HL-60 (cell line): Measurements from ENCODE around the gene GDI1.

Source experiments
- DNase-seq, 2 experiments: peaks; one replicate each; pipeline ENCODE4 v3.0.0-alpha.2; 2010 to 2020; ENCODE audit warnings: low read depth in 1 of 2, low spot score in 1 of 2
- H3K27ac ChIP-seq: fragments of 250-450 bp; sonication (Bioruptor Pico); replicated peaks from 2 replicates; pipeline ENCODE4 v1.5.1; 2020; ENCODE audit warnings: mild to moderate bottlenecking, moderate library complexity
- H3K27me3 ChIP-seq: fragments of 250-450 bp; sonication (Bioruptor Pico); 2 replicates; pipeline ENCODE4 v1.5.1; 2021; ENCODE audit warnings: mild to moderate bottlenecking, moderate library complexity; ENCODE audit not compliant: insufficient read depth, poor library complexity, severe bottlenecking
- H3K4me3 ChIP-seq: replicated peaks from 2 replicates; pipeline ENCODE4 v1.5.1; 2011; ENCODE audit warnings: mild to moderate bottlenecking, control low read depth, low read length; ENCODE audit not compliant: insufficient read depth
- GABPA ChIP-seq: IDR thresholded peaks from 2 replicates; pipeline ENCODE4 v1.6.1; 2012; ENCODE audit warnings: low read depth
- POLR2AphosphoS5 ChIP-seq: IDR thresholded peaks from 2 replicates; pipeline ENCODE4 v1.6.1; 2012; ENCODE audit warnings: low read depth
- SPI1 ChIP-seq: IDR thresholded peaks from 2 replicates; pipeline ENCODE4 v1.6.1; 2012; ENCODE audit warnings: low read depth, mild to moderate bottlenecking, borderline replicate concordance
- TF ChIP-seq, protein P1 (sequence below): IDR thresholded peaks from one replicate; pipeline ENCODE4 v1.5.1; 2011; ENCODE audit warnings: low read length, control low read depth, inconsistent platforms; ENCODE audit not compliant: insufficient read depth
- TF ChIP-seq, protein P2 (sequence below): IDR thresholded peaks from 2 replicates; pipeline ENCODE4 v1.6.1; 2012; ENCODE audit warnings: low read depth; ENCODE audit not compliant: insufficient replicate concordance

Gene GDI1

DNA sequence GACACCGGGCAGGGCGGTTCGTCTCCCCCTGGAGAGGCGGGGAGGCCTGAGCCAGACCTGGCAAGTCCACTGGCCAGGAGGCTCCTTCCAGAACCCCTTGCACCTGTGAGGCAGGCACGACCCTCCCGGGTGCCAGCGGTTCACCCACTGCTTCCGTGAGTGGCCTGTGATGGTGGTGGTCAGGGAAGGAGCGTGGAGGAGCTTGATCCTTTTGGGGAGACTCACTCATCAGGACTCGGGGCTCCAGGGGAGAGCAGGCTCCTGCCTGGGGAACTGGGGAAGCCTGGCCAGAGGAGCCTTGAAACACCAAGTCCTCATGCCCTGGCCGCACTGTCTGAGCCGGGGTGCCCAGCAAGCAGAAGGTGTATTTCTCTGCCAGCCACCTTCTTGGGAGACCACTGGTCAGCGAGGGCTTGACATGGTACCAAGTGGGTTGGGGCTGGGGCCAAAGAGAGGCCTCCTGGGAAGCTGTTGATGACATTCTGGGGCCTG, 7.8 kb downstream of the GDI1 start:
- no peaks in the 10 kb centered on the region for H3K27me3 ChIP-seq
- no peak overlapping the region for H3K27ac ChIP-seq
- TF ChIP-seq SPI1 = no peak
- no peak for TF ChIP-seq GABPA
- TF ChIP-seq, protein P1, sequence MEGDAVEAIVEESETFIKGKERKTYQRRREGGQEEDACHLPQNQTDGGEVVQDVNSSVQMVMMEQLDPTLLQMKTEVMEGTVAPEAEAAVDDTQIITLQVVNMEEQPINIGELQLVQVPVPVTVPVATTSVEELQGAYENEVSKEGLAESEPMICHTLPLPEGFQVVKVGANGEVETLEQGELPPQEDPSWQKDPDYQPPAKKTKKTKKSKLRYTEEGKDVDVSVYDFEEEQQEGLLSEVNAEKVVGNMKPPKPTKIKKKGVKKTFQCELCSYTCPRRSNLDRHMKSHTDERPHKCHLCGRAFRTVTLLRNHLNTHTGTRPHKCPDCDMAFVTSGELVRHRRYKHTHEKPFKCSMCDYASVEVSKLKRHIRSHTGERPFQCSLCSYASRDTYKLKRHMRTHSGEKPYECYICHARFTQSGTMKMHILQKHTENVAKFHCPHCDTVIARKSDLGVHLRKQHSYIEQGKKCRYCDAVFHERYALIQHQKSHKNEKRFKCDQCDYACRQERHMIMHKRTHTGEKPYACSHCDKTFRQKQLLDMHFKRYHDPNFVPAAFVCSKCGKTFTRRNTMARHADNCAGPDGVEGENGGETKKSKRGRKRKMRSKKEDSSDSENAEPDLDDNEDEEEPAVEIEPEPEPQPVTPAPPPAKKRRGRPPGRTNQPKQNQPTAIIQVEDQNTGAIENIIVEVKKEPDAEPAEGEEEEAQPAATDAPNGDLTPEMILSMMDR = no peak
- no peak for TF ChIP-seq POLR2AphosphoS5
- TF ChIP-seq, protein P2, sequence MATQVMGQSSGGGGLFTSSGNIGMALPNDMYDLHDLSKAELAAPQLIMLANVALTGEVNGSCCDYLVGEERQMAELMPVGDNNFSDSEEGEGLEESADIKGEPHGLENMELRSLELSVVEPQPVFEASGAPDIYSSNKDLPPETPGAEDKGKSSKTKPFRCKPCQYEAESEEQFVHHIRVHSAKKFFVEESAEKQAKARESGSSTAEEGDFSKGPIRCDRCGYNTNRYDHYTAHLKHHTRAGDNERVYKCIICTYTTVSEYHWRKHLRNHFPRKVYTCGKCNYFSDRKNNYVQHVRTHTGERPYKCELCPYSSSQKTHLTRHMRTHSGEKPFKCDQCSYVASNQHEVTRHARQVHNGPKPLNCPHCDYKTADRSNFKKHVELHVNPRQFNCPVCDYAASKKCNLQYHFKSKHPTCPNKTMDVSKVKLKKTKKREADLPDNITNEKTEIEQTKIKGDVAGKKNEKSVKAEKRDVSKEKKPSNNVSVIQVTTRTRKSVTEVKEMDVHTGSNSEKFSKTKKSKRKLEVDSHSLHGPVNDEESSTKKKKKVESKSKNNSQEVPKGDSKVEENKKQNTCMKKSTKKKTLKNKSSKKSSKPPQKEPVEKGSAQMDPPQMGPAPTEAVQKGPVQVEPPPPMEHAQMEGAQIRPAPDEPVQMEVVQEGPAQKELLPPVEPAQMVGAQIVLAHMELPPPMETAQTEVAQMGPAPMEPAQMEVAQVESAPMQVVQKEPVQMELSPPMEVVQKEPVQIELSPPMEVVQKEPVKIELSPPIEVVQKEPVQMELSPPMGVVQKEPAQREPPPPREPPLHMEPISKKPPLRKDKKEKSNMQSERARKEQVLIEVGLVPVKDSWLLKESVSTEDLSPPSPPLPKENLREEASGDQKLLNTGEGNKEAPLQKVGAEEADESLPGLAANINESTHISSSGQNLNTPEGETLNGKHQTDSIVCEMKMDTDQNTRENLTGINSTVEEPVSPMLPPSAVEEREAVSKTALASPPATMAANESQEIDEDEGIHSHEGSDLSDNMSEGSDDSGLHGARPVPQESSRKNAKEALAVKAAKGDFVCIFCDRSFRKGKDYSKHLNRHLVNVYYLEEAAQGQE = no peak
- peak overlapping the region; percentile 46 for H3K4me3 ChIP-seq
- DNase-seq = no peak

DNA sequence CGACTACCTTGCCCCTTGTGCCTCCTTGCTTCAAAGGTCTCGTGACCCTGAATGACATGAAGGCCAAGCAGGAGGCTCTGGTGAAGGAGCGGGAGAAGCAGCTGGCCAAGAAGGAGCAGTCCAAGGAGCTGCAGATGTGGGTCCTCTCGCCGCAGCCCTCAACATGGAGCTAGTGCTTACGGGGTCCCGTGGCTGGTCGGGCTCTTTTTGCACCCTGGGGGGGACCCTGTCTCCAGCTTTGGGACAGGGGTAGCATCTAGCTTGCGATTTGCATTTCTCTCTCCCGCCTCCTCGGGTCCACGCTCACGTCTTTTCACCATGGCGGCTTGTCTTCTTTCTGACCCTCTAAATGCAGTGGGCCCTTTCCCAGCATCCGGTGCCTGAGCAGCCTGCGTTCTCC, 8.8 kb downstream of the GDI1 start:
- Histone ChIP-seq H3K4me3 (no peak overlapping the region), H3K27ac (no peak overlapping the region), H3K27me3 (no peaks in the 10 kb centered on the region)
- DNase-seq = no peak
- TF ChIP-seq, protein P1 = no peak
- TF ChIP-seq GABPA (no peak), POLR2AphosphoS5 (no peak), SPI1 (no peak)
- TF ChIP-seq, protein P2 = no peak

DNA sequence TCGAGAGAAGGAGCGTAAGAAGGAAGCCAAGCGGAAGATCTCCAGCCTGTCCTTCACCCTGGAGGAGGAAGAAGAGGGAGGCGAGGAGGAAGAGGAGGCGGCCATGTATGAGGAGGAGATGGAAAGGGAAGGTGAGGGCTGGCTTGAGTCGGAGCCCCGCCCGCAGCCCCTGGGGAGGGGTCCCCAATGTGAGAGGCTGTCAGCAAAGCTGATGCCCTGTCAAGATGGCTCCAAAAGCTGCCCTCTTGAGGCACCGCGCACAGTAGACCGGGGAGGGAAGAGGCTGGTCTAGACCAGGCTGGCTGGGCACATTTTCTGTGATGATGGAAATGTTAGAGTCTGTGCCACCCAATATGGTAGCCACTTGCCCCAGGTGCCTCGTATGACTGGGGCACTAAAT, 9.5 kb downstream of the GDI1 start:
- H3K27ac ChIP-seq = no peak overlapping the region
- H3K4me3 ChIP-seq = no peak overlapping the region
- no peaks in the 10 kb centered on the region for H3K27me3 ChIP-seq
- no peak for DNase-seq
- TF ChIP-seq, protein P1 = no peak
- TF ChIP-seq, protein P2 = no peak
- no peak for TF ChIP-seq SPI1
- no peak for TF ChIP-seq POLR2AphosphoS5
- no peak for TF ChIP-seq GABPA
